ENCODE measurements around the gene LMNA. TPM values are rescaled to one million over a fixed set of nuclear protein-coding genes. Genes with fewer than 3 reads are reported as not detected.
A peak's percentile ranks its signal among the peaks of the same experiment; 100 is the strongest.

The LMNA gene
- total RNA-seq, 1 donor from 2014 or later = 236 TPM

DNA sequence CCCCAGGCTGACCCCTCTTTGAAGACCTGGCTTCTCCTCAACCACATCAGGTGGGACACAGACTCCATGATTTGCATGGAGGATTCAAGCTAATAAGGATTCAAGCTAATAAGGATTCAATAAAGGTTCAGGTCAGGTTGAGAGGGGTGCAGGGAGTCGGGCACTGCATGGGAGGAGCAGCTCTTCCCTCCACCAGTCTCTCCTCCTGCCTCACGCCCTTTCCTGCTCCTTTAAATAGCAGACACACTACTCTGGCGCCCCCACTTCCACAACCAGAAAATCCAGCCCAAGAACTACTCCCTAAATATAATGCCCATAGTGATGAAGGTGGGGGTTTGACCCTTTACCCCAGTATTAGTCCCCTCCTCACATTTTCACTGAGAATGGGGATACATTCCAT is 39.3 kb upstream of the LMNA start:
- no peaks in the 10 kb centered on the region for H3K9me3 ChIP-seq (replicated peaks)
- H3K27me3 ChIP-seq (ENCODE audit: low read depth) = no peaks in the 10 kb centered on the region
- peaks cover 28% of the 10 kb centered on the region for H3K4me1 ChIP-seq
- no peak for DNase-seq
- H3K36me3 ChIP-seq = no peaks in the 10 kb centered on the region
- intact Hi-C loops (cut with micrococcal nuclease) = no loop called here
- TF ChIP-seq, protein P1, sequence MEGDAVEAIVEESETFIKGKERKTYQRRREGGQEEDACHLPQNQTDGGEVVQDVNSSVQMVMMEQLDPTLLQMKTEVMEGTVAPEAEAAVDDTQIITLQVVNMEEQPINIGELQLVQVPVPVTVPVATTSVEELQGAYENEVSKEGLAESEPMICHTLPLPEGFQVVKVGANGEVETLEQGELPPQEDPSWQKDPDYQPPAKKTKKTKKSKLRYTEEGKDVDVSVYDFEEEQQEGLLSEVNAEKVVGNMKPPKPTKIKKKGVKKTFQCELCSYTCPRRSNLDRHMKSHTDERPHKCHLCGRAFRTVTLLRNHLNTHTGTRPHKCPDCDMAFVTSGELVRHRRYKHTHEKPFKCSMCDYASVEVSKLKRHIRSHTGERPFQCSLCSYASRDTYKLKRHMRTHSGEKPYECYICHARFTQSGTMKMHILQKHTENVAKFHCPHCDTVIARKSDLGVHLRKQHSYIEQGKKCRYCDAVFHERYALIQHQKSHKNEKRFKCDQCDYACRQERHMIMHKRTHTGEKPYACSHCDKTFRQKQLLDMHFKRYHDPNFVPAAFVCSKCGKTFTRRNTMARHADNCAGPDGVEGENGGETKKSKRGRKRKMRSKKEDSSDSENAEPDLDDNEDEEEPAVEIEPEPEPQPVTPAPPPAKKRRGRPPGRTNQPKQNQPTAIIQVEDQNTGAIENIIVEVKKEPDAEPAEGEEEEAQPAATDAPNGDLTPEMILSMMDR (IDR thresholded peaks at IDR 0.05; ENCODE audit: borderline replicate concordance) = no peak
- H3K4me3 ChIP-seq = no peak overlapping the region
- H3K27ac ChIP-seq (replicated peaks) = no peak overlapping the region

DNA sequence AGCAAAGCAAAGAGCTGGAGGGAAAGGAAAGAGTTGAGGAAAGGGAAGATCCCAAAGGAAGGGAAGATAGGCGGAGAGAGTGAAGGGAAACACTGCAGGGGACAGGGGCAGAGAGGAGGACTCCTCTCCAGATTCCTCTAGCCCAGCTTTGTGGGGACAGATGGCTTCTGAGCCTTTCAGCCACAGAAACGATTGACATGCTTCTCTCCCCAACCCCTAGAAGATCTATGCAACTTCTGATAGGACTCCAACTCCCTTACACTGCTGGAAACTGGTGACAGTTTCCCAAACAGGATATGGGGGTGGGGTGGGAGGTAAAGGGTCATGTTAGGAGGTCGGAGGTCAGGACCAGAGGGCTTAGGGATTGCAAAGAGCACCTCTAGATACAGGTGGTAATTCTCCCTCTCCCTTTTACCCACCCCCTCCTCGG is 38.7 kb upstream of the LMNA start:
- TF ChIP-seq, protein P1 (IDR thresholded peaks at IDR 0.05; ENCODE audit: borderline replicate concordance) = no peak
- H3K4me1 ChIP-seq = peaks cover 26% of the 10 kb centered on the region
- no peak overlapping the region for H3K27ac ChIP-seq (replicated peaks)
- no peaks in the 10 kb centered on the region for H3K36me3 ChIP-seq
- peak overlapping the region; percentile 68 for H3K4me3 ChIP-seq
- DNase-seq = no peak
- intact Hi-C loops (cut with micrococcal nuclease) = no loop called here
- H3K27me3 ChIP-seq (ENCODE audit: low read depth) = no peaks in the 10 kb centered on the region
- no peaks in the 10 kb centered on the region for H3K9me3 ChIP-seq (replicated peaks)

DNA sequence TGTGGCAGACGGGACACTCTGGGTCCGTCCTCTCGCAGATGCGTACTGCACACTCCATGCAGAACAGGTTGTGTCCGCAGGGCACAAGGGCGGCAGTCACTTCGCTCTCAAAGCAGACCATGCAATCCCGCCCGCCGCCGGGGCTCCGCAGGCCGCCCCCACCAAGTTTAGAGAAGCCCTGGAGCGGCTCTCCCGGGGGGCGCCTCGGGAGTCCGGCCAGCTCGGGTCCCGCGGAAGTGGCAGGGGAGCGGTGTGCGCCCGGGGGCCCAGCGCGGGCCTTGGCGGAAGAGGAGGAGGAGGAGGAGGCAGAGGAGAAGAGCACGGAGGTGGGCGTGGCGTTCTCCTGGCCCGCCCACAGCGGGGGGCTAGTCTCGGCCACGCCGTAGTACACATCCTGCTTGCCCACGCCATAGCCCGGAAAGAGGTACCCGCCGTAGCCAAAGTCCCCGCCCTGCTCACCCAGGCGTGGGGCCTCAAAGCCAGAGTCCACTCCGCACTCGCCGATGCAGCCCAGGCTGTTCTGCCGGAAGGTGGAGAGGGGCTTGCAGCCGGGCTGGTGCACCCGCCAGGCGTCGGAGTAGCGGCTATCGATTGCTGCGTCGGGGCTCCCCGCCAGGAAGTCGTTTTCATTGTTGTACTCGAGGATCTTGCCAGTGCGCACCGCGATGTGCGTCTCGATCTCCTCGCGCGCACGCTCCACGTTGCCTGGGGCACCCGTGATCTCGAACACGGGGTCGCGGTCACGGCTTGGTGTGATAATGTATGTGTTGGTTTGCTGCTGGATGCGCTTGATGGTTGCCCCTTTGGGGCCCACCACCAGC is 37.7 kb upstream of the LMNA start:
- no peaks in the 10 kb centered on the region for H3K27me3 ChIP-seq (ENCODE audit: low read depth)
- no peaks in the 10 kb centered on the region for H3K36me3 ChIP-seq
- intact Hi-C loops (cut with micrococcal nuclease) = no loop called here
- H3K9me3 ChIP-seq (replicated peaks) = no peaks in the 10 kb centered on the region
- TF ChIP-seq, protein P1 (IDR thresholded peaks at IDR 0.05; ENCODE audit: borderline replicate concordance) = no peak
- H3K27ac ChIP-seq (replicated peaks) = peak overlapping the region; percentile 54
- peak overlapping the region; percentile 68 for H3K4me3 ChIP-seq
- peak; percentile 43 for DNase-seq
- peaks cover 27% of the 10 kb centered on the region for H3K4me1 ChIP-seq

DNA sequence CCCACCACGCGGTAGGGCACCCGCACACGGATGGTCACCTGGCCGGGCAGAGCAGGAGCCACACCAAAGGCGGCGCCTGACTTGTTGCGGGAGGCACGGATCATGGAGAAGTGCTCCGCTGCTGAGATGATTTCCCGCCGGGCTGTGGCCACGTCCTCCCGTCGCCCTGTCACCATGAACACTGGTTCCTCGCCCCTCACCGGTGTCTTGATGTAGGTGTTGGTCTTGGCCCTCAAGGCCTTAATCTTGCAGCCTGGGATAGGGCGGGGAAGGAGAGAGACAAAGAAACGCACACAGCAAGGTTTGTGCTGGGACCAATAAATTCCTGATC is 37.1 kb upstream of the LMNA start:
- no peak for DNase-seq

DNA sequence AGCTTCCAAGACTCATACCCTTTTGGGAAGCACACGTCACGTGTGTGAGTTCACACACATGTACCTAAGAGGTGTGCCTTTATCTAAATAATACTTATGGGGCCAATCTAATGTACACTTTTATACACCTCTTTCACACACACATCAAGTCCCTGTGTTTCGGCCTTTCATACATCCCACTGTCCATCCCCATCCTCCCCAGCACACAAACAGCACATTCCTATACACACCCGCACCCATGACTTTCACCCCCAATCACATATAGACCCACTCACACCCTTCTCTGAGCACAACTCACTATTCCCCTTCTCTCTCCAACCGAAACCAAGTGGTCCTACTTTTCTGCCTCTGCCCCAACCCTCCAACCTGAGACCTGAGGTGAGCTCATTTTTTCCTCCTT is 35.8 kb upstream of the LMNA start:
- Histone ChIP-seq H3K27ac (replicated peaks) (no peak overlapping the region), H3K9me3 (replicated peaks) (no peaks in the 10 kb centered on the region), H3K4me1 (peaks cover 46% of the 10 kb centered on the region), H3K4me3 (no peak overlapping the region), H3K27me3 (ENCODE audit: low read depth) (no peaks in the 10 kb centered on the region), H3K36me3 (no peaks in the 10 kb centered on the region)
- DNase-seq = no peak
- intact Hi-C loops (cut with micrococcal nuclease) = no loop called here
- TF ChIP-seq, protein P1 (IDR thresholded peaks at IDR 0.05; ENCODE audit: borderline replicate concordance) = no peak

More for the DNA sequence above, 37.1 kb upstream of the LMNA start:
- Histone ChIP-seq H3K9me3 (replicated peaks) (no peaks in the 10 kb centered on the region), H3K4me3 (no peak overlapping the region), H3K36me3 (no peaks in the 10 kb centered on the region), H3K27ac (replicated peaks) (peak overlapping the region; percentile 54), H3K27me3 (ENCODE audit: low read depth) (no peaks in the 10 kb centered on the region), H3K4me1 (peaks cover 32% of the 10 kb centered on the region)
- intact Hi-C loops (cut with micrococcal nuclease) = no loop called here
- TF ChIP-seq, protein P1 (IDR thresholded peaks at IDR 0.05; ENCODE audit: borderline replicate concordance) = no peak
